ENCODE measurements around the gene RNASE11. TPM values are rescaled to one million over a fixed set of nuclear protein-coding genes. Genes with fewer than 3 reads are reported as not detected.

The RNASE11 gene
- total RNA-seq, 1 donor from 2014 or later, result not detected

DNA sequence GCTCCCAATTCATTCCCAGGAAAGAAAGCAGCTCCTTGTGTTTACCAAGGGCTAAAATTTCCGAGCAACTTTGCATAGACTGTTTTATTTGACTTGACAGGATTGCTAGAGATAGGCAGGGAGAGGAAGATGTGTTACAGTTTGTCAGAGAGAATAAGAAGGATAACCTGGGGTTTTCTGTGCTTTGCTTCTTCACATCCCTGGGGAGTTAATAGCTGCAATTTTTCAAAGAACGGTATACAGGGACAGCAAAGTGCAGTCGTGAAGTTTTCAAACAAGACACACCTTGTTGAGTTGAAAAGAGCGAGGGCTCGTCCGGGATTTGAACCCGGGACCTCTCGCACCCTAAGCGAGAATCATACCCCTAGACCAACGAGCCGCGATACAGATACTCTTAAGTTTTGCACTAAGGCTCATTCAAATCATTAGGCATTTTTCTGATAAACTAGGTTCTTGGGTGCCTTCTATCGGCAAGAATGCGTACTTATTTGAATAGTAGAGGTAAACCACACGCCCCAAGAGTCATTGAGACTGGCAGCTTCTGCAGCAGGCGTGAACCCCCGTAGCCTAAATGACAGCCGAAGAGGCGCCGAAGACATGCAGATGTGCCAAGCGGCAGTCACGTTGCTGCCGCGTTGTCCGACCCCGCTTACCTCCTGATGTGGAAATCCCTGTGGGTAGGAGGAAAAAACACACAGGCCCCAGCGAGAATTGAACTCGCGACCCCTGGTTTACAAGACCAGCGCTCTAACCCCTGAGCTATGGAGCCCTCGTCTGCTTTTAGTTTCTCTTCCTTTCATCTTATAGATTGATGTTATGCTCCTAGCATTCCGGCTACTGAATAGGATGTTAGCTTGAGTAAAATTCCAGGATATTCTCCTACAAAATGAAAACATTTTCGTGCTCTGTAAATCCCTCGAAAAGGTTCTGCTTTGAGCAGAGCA, 25.6 kb upstream of the RNASE11 start:
- no peaks in the 10 kb centered on the region for H3K36me3 ChIP-seq
- H3K27me3 ChIP-seq, result no peaks in the 10 kb centered on the region
- intact Hi-C loops (cut with DNase I), result loop anchor here (2.0 to 10.0 kb wide), 5 partner anchors 71 to 286 kb away; partner anchors contain the start of genes PARP2, PIP4P1, PNP and RNASE4
- TF ChIP-seq POLR2AphosphoS5 (IDR thresholded peaks at IDR 0.05; ENCODE audit: insufficient read depth in 1 of 2, low read depth in 1 of 2) (peak; percentile 78 to 85), CTCF (IDR thresholded peaks at IDR 0.05) (peak; percentile 51 to 94 (median 56)), POLR2A (IDR thresholded peaks at IDR 0.05) (no peak)
- H3K9me3 ChIP-seq, result no peaks in the 10 kb centered on the region
- peak in 1 of 2 donors; percentile 98 for DNase-seq (ENCODE audit: extremely low spot score in 2 of 2)
- peak overlapping the region; percentile 50 to 64 for H3K4me3 ChIP-seq
- peak overlapping the region; percentile 82 for H3K27ac ChIP-seq
- peaks cover 18% of the 10 kb centered on the region for H3K4me1 ChIP-seq

GRCh38 chr14:20612403-20612802, 24.6 kb upstream of the RNASE11 start:
- intact Hi-C loops (cut with DNase I), result loop anchor here (2.0 to 10.0 kb wide), 5 partner anchors 72 to 285 kb away; partner anchors contain the start of genes PARP2, PIP4P1, PNP and RNASE4
- DNase-seq (ENCODE audit: extremely low spot score in 2 of 2), result no peak
- Histone ChIP-seq H3K27ac (no peak overlapping the region), H3K9me3 (no peaks in the 10 kb centered on the region), H3K27me3 (no peaks in the 10 kb centered on the region), H3K36me3 (no peaks in the 10 kb centered on the region), H3K4me3 (no peak overlapping the region), H3K4me1 (peaks cover 18% of the 10 kb centered on the region)
- no peak for TF ChIP-seq CTCF (IDR thresholded peaks at IDR 0.05)
- TF ChIP-seq POLR2A (IDR thresholded peaks at IDR 0.05), result no peak
- no peak for TF ChIP-seq POLR2AphosphoS5 (IDR thresholded peaks at IDR 0.05; ENCODE audit: insufficient read depth in 1 of 2, low read depth in 1 of 2)

- no peak for TF ChIP-seq CTCF (IDR thresholded peaks at IDR 0.05)
- no peak for TF ChIP-seq POLR2AphosphoS5 (IDR thresholded peaks at IDR 0.05; ENCODE audit: insufficient read depth in 1 of 2, low read depth in 1 of 2)
- TF ChIP-seq POLR2A (IDR thresholded peaks at IDR 0.05), result no peak
- intact Hi-C loops (cut with DNase I), result loop anchor here (5.0 to 10.0 kb wide), 4 partner anchors 146 to 284 kb away; partner anchors contain the start of genes PARP2, PIP4P1, PNP and TEP1
- no peaks in the 10 kb centered on the region for H3K27me3 ChIP-seq
- no peak for DNase-seq (ENCODE audit: extremely low spot score in 2 of 2)
- H3K4me1 ChIP-seq, result peaks cover 18% of the 10 kb centered on the region
- H3K27ac ChIP-seq, result no peak overlapping the region
- no peaks in the 10 kb centered on the region for H3K9me3 ChIP-seq
- no peak overlapping the region for H3K4me3 ChIP-seq
- H3K36me3 ChIP-seq, result no peaks in the 10 kb centered on the region
Measured at GRCh38 chr14:20611277-20611676, 23.5 kb upstream of the RNASE11 start.

DNA sequence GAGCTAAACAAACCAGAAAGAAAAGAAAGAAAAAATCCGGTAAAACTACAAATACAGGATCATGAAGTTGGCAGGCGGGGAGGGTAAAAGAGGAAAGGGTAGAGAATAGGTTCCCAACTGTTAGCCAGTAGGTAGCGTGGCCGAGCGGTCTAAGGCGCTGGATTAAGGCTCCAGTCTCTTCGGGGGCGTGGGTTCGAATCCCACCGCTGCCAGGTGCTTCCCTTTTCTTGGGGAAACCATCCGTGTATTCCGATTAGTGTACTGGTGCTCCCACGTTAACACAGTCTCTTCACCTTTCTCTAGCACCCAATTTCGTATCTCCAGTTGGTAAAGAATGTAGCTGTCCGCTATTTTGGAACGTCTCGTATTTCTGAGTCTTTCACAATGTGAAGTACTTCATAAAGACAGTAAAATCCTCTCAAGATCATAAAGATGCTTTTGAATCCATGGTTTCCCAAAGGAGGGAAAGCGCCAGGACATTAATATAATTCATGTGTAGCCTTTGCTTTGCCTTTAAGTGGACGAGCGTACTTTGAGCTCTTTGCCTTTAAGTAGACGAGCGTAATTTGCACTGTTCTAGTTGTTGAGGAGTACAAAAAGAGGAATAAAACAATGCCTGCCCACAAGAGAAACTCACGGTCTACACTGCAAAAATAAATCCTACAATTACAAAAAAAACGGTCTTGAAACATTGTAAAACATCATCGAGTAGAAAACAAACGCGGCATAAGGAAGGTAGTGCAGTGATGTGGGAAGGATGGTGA, 22.4 kb upstream of the RNASE11 start:
- peaks cover 18% of the 10 kb centered on the region for H3K4me1 ChIP-seq
- DNase-seq (ENCODE audit: extremely low spot score in 2 of 2), result no peak
- intact Hi-C loops (cut with DNase I), result loop anchor here (5.0 to 10.0 kb wide), 4 partner anchors 145 to 283 kb away; partner anchors contain the start of genes PARP2, PIP4P1, PNP and TEP1
- H3K27me3 ChIP-seq, result no peaks in the 10 kb centered on the region
- peak overlapping the region; percentile 78 for H3K27ac ChIP-seq
- peak overlapping the region; percentile 66 to 82 for H3K4me3 ChIP-seq
- no peaks in the 10 kb centered on the region for H3K36me3 ChIP-seq
- TF ChIP-seq CTCF (IDR thresholded peaks at IDR 0.05), result no peak
- peak in 1 of 2 donors; percentile 41 for TF ChIP-seq POLR2AphosphoS5 (IDR thresholded peaks at IDR 0.05; ENCODE audit: insufficient read depth in 1 of 2, low read depth in 1 of 2)
- H3K9me3 ChIP-seq, result no peaks in the 10 kb centered on the region
